HG03025 (cell line): ENCODE data around the gene FCRLA.
"Not testable (repeated sequence)": the region's sequence is repeated elsewhere in the genome, so short reads cannot be mapped to it uniquely, and the experiment has no call there.

Experiments used
- ATAC-seq: cut with Tn5 transposase; IDR thresholded peaks from one replicate; pipeline ENCODE4 v1.9.1; 2021; ENCODE audit warnings: mild to moderate bottlenecking, moderate library complexity; ENCODE audit not compliant: unreplicated experiment, low FRiP score

FCRLA gene, protein sequence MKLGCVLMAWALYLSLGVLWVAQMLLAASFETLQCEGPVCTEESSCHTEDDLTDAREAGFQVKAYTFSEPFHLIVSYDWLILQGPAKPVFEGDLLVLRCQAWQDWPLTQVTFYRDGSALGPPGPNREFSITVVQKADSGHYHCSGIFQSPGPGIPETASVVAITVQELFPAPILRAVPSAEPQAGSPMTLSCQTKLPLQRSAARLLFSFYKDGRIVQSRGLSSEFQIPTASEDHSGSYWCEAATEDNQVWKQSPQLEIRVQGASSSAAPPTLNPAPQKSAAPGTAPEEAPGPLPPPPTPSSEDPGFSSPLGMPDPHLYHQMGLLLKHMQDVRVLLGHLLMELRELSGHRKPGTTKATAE

DNA sequence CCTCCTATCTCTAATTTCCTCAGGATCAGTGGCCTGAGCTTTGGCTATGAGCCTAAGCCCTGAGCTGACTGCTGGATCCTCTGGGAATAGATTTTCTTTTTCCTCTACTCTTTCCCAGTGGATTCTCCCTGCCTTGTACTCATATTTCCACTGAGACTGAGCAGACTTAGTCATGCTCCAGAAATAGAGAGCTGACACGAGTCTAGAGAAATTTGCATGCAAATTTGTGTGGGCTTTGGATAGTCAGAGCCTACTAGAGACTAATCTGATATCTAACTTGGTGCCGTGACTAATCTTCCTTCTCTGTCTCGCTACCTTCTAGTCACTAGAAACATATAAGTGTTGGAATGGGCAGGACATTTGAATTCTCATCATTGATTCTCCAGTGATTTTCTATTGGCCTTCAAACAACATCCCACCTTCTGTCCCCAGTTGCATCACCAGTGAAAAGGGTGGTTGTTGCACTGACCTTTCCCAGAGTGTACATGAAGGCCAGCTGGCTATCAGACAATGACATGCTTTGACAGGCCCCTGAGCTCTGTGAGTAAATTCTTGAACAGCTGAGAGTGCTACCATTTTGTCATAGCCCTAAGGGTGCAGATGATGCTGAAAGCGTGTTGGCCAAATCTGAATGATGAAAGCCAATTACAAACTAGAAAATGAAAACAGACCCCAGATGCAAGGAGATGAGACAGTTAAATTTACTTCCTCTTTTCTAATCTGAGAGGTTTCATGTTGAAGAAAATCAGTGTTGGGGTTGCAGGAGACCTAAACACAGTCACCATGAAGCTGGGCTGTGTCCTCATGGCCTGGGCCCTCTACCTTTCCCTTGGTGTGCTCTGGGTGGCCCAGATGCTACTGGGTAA is at the start of gene FCRLA:
Gene FCRLA (plus strand): TSS at position 748 of the 866 bp plus-strand sequence. CDS start 36 bp downstream, at position 784.
- peak; percentile 54 for ATAC-seq

DNA sequence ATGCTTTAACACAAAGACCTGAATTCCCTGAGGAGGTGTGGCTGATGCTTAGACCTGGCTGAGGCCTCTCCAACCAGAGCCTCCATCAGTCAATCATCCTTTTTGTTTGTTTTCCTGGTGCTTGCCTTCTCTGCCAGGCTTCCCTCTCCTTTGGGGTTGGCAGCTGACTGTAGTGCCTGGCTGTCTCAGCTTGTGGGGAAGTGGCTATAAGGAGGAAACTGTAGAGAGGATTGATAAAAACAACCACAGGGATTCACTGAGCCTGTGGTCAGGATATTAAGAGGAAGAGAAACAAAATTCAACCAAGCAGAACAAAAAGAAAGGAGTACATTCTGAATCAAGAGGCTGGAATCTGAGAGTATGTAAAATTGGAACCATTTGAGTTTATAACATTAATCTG is 48.5 kb upstream of the FCRLA start:
- not testable (repeated sequence) for ATAC-seq

DNA sequence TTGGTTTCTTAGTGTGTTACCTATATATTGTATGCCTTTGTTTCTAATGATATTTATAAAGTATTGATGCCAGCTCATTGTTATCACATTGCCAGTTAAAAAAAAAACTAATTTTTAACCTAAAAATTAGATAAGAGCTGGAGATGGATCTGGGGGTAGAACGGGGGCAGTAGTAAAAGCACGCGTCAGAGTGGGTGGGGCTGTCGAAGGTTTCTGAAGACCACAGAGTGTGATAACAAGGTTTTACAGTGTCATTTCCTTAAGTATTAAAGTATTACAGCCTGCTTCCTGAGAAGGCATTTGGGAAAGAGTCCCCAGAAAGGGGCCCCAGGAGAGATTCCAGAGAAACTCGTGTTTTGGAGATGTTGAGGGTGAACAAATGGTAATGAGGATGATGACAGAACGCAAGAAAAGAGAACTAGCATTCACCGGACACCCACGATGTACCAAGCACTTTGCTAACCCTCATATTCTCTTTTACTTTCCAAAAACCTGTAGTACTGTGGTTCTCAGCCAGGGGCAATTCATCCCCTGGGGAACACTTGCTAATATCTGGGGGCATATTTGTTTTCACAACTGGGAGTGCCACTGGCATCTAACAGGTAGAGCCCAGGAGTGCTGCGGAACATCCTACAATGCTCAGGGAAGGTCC is 45.2 kb upstream of the FCRLA start:
- not testable (repeated sequence) for ATAC-seq

DNA sequence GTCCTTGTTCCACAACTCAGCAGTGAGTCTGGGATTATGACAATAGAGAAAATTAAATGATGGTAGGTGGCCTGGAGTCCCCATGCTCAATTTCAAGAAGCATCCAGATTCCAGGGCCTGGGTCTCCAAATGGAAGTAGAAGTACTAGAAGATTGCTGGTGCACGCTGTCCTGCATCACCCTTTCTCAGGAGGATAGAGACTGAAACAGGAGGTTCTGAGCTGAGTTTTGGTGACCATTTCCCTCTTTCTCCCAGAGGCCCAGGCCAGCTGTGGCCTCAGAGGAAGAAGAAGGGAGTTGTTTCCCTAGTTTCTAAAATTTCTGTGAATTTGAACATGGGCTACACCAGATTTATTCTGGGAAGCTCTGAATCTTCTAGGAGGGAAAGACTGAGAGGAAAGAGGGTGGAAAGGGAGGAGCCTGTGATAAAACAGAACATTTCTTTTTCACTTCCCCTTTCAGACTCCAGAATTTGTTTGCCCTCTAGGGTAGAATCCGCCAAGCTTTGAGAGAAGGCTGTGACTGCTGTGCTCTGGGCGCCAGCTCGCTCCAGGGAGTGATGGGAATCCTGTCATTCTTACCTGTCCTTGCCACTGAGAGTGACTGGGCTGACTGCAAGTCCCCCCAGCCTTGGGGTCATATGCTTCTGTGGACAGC is 44.2 kb upstream of the FCRLA start, which contains the start of gene FCGR2B:
Gene FCGR2B (plus strand): TSS at position 460 of the 656 bp plus-strand sequence. CDS start 99 bp downstream, at position 559.
- peak; percentile 51 for ATAC-seq

DNA sequence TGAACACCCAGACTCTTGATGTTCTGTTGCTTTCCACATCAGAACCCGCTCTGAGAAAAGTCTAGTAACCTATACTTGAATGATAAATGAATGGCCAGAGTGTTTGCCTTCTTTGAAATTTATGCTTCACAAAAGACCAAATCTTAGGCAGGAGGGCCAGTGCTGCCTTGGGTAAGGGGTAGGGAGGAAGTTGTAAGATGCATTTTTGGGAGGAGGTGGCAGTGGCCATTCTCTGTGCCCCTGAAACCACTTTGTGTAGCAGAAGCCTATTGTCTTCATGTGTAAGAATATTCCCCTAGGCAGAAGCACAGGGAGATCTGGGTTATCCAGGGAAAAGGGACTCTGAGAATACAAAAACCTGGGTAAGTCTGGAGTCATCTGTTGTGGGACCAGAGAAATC is 43.5 kb upstream of the FCRLA start:
- peak; percentile 26 for ATAC-seq

DNA sequence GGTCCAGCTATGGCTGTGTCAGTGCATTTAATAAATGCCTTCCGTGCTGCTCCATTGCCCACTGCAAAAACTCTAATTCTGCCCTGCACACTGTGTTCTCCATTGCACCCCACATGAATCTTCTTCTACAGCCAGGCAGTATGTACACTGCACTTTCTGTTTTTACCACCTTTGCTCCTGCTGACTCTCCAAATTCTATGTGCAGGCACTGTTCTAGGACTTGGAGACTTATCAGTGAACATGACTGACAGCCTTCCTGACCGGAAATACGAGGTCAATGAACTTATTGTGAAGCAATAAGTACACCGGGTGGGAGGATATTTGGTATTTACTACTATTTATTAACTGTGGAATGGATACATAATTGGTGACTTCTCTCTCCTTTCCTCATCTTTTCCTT is 42.3 kb upstream of the FCRLA start:
- not testable (repeated sequence) for ATAC-seq

DNA sequence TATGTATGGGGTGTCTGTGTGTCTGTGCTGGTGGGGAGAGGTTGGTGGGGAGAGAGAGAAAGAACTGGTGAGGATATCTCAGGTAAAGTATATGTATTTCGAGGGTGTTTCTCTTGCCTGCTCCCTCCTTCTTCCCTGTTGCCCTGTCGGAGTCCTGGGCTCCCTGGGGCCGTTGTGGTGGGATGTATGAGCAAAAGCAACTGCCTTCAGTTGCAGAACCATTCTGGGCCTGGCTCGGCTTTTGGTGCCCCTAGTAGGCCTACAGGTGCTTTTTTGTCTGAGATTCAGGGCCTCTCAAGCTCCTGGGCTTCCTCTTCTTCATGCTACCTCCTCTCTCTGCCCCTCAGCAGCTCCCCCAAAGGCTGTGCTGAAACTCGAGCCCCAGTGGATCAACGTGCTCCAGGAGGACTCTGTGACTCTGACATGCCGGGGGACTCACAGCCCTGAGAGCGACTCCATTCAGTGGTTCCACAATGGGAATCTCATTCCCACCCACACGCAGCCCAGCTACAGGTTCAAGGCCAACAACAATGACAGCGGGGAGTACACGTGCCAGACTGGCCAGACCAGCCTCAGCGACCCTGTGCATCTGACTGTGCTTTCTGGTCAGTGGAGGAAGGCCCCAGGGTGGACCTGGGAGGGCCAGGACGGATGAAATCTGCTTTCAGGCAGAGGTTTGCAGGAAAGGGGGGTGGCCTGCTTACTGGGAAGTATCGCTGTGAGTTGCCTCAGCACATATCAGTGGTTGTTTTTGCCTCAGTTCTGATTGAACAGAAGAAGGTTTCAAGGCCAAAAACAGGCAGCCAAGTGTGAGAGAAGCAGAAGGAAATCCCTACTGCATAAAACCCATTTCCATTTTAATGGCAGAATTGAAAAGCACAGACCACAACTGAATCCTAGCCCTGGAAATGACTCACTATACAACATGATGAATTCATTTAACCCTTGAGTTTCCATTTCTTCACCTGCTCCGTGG is 35.7 kb upstream of the FCRLA start:
- not testable (repeated sequence) for ATAC-seq

DNA sequence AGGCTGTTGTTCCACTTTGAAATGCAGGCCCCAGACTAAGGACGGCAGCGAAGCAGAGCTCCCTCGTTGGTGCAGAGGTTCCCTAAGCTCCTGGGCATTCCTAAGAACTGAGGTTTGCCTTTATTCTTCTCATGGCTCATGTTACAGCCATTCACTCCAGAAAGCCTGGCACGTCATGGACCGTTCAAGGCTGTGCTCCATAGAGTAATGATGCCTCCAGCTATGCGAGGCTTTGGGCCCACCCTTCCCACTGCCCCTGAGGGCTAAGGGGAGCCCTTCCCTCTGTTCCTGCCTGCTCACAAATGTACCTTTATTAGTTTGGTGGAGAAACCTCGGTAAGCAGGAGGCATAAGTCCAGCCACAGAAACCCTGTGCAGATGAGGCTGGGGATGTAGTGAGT is 33.6 kb upstream of the FCRLA start:
- not testable (repeated sequence) for ATAC-seq

DNA sequence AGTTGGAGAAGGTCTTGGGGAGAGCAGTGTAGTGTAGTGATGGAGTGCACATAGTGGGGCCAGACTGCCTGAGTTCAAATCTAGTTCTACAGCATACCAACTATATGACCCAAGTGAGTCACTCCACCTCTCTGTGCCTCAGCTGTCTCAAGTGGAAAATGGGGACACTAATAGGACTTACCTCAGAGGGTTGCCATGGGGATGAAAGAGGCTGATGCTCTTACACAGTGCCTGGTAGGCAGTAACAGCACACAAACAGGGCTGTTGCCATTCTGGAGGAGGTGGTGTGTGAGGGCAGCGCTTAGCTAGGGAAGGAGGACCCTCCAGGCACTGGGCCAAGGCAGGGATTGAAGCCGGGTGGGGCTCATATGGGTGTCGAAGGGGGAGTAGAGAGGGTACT is 32.6 kb upstream of the FCRLA start:
- ATAC-seq: not testable (repeated sequence)

DNA sequence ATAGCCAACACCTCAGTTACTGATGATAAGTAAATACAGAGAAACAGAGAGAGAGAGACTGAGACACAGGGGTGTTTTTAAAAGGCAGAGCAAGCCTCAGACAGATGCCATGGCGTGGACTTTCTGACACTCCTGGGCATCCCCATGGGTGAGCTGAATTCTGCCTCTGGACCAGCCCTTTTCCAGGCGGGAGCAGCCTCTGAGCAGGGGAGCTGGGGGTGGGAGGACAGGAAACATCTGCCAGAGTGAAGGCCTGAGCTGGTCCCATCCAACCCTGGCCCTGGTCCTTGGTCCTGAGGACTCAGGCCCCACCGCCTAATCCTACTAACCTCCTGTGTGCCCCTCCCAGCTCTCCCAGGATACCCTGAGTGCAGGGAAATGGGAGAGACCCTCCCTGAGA is 32.1 kb upstream of the FCRLA start:
- not testable (repeated sequence) for ATAC-seq

DNA sequence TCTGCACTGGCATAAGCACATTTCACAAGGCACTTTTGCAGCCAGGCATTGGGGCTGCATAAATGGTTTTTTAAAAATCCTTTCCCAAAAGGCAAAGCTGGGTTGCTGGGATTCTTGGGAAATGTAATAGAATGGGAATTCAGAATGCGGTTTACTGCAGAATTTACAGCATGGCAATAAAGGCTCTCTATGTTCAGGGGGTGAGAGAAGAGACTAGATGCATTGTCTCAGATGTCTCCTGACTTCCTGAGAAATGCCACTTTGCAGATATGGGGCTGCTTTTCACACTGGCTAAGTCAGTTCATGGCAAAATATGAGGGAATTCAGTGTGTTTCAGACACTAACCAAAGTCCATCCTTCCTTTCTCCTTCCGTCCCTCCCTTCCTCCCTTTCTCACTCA is 30.6 kb upstream of the FCRLA start:
- ATAC-seq: no peak

DNA sequence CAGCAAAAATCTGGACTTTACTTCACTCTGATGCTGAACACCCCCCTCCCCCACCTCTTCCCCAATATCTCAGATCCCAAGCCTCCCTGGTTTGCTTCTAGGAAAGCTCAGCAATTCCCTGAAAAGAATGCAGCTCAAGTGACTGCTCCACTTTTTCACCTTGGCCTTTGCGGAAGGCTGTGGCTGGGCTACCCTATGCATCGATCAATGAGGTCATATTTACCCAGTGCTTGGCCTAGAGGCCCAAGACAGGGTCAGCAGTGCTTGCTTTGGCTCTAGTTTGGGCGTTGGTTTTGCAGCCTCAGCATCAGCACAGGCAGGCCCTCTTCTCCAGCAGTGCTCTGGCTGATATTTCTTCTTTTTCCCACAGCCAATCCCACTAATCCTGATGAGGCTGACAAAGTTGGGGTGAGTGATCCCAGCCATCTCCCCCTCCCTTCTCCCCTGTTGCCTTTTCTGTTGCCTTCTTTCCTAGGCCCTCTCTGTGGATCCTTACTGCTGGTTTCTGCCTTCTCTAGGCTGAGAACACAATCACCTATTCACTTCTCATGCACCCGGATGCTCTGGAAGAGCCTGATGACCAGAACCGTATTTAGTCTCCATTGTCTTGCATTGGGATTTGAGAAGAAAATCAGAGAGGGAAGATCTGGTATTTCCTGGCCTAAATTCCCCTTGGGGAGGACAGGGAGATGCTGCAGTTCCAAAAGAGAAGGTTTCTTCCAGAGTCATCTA is 29.9 kb upstream of the FCRLA start:
- no peak for ATAC-seq

DNA sequence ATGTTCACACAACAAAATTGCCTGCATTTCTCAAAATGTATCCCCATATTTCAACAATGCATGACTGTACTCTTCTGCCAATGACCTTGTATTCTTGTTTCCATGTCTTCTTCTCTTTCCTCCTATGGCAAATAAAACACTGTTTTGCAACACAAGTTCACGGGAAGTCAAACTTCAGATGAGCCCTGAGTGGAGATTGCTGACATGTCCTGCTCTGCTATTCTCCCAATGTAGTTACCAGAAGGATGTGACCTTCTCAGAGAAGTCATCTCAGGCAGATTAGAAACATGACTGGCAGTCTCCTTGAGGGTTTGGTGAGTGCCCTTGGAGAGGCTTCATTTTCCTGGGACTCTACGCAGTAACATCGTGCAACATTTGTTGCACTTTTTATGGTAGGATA is 28.5 kb upstream of the FCRLA start:
- ATAC-seq: no peak

DNA sequence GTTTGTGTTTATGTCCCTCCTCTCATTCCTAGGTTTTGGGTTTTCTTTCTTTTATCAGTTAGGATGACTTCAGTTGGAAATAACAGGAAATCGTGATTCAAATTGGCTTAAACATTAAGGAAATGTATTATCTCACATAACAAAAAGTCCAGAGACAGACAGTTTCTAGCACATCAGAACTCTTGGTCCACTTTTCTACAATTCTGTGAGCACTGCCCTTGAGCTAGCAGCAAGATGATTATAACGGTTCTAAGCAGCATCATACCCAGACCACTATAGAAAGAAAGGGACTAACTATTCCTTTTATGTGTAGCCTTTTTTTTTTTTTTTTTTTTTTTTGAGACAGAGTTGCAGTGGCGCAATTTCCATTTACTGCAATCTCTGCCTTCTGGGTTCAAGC is 25.1 kb upstream of the FCRLA start:
- ATAC-seq: no peak

DNA sequence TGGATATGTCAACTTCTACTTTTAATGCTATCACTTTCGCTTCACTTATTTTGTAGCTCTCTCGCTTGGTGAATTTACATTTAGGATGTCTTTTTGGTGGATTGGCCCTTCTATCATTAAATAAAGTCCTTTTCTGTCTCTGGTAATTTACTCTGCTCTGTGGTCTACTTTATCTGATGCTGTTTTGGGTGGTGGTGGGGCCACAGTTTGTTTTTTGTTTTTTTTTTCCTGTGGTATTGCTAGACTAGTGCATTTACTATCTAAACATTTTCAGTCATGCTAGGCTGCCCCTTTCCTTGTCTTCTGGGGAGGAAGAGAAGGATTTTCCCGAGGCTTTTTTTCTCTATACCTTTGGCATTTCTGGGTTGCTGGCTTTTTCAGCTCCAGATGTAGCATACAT is 18.1 kb upstream of the FCRLA start:
- ATAC-seq: no peak

DNA sequence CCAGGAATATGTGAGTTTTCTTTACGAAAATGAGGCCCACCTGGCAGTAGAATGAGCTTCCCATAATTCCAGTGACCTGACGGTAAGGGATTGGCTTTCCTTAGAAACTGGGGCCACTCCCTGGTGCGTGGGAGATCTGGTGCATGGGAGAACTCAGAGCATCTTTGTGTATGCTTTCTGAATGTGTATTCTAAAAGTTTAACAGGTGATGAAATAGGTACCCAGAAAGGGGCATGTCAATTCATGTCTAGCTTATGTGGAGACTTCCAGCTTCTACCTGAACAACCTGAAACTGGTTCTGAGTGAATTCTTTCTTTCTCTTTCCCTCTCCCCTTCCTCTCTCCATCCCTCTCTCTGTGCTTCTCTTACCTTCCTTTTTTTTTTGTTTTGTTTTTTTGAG is 15.2 kb upstream of the FCRLA start:
- ATAC-seq: no peak

DNA sequence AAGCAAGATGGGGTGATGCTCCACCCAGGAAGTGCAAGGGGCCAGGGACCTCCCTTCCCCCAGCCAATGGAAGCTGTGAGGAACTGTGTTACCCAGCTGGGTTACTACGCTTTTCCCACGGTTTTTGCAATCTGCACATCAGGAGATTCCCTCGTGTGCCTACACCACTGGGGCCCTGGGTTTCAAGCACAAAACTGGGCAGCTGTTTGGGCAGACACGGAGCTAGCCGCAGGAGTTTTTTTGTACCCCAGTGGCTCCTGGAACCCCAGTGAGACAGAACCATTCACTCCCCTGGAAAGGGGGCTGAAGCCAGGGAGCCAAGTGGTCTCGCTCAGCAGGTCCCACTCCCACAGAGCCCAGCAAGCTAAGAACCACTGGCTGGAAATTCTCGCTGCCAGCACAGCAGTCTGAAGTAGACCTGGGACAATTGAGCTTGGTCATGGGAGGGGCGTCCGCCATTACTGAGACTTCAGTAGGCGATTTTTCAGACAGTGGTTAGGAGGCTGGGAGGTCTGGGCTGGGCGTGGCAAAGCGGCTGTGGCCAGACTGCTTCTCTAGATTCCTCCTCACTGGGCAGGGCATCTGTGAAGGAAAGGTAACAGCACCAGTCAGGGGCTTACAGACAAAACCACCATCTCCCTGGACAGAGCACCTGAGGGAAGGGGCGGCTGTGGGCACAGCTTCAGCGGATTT is 13.9 kb upstream of the FCRLA start:
- not testable (repeated sequence) for ATAC-seq

DNA sequence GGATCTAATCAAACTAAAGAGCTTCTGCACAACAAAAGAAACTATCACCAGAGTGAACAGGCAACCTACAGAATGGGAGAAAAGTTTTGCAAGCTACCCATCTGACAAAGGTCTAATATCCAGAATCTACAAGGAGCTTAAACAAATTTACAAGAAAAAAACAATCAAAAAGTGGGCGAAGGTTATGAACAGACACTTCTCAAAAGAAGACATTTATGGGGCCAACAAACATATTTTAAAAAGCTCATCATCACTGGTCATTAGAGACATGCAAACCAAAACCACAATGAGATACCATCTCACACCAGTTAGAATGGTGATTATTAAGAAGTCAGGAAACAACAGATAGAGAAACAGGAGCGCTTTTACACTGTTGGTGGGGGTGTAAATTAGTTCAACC is 8.7 kb upstream of the FCRLA start:
- ATAC-seq: not testable (repeated sequence)
